Measurements from ENCODE around the gene HLF. TPM values are rescaled to one million over a fixed set of nuclear protein-coding genes. Genes with fewer than 3 reads are reported as not detected.

The HLF gene
- total and polyA plus RNA-seq, 2 experiments from 2014 or later, result 0.28 TPM; not detected in 1

DNA sequence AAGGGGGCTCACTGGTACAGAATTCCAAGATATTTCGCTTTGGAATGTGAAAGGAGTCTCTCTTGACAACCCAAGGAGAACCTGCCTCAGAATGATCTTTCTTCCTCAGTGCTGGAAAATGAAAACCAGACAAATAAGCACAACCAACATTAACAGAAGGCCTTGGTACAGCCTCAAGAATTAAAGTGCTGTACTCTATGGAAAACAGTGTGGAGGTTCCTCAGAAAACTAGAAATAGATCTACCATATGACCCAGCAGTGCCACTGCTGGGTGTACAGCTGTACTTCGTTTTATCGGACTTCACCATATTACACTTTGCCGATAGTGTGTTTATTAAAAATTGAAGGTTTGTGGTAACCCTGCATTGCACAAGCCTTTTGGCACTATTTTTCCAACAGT lies 25.2 kb downstream of the HLF start:
- H3K27ac ChIP-seq (ENCODE audit: low read depth), result no peak overlapping the region
- no peaks in the 10 kb centered on the region for H4K20me1 ChIP-seq (replicated peaks; ENCODE audit: insufficient read depth)
- no peak overlapping the region for H3K4me3 ChIP-seq
- Mint-ChIP-seq H3K4me3 (no peak overlapping the region), H3K27me3 (ENCODE audit: insufficient read depth, low read depth, poor library complexity) (peaks cover 2% of the 10 kb centered on the region), H3K9me3 (no peaks in the 10 kb centered on the region), H3K4me1 (no peaks in the 10 kb centered on the region), H3K36me3 (ENCODE audit: low read depth) (no peaks in the 10 kb centered on the region), H3K27ac (no peak overlapping the region)
- H2AFZ ChIP-seq, result no peak overlapping the region
- no peaks in the 10 kb centered on the region for H3K79me2 ChIP-seq (replicated peaks; ENCODE audit: insufficient read depth)
- H3K27me3 ChIP-seq (ENCODE audit: insufficient read depth), result no peaks in the 10 kb centered on the region
- no peak for ATAC-seq
- no peaks in the 10 kb centered on the region for H3K36me3 ChIP-seq (ENCODE audit: insufficient read depth)
- TF ChIP-seq, protein P1, sequence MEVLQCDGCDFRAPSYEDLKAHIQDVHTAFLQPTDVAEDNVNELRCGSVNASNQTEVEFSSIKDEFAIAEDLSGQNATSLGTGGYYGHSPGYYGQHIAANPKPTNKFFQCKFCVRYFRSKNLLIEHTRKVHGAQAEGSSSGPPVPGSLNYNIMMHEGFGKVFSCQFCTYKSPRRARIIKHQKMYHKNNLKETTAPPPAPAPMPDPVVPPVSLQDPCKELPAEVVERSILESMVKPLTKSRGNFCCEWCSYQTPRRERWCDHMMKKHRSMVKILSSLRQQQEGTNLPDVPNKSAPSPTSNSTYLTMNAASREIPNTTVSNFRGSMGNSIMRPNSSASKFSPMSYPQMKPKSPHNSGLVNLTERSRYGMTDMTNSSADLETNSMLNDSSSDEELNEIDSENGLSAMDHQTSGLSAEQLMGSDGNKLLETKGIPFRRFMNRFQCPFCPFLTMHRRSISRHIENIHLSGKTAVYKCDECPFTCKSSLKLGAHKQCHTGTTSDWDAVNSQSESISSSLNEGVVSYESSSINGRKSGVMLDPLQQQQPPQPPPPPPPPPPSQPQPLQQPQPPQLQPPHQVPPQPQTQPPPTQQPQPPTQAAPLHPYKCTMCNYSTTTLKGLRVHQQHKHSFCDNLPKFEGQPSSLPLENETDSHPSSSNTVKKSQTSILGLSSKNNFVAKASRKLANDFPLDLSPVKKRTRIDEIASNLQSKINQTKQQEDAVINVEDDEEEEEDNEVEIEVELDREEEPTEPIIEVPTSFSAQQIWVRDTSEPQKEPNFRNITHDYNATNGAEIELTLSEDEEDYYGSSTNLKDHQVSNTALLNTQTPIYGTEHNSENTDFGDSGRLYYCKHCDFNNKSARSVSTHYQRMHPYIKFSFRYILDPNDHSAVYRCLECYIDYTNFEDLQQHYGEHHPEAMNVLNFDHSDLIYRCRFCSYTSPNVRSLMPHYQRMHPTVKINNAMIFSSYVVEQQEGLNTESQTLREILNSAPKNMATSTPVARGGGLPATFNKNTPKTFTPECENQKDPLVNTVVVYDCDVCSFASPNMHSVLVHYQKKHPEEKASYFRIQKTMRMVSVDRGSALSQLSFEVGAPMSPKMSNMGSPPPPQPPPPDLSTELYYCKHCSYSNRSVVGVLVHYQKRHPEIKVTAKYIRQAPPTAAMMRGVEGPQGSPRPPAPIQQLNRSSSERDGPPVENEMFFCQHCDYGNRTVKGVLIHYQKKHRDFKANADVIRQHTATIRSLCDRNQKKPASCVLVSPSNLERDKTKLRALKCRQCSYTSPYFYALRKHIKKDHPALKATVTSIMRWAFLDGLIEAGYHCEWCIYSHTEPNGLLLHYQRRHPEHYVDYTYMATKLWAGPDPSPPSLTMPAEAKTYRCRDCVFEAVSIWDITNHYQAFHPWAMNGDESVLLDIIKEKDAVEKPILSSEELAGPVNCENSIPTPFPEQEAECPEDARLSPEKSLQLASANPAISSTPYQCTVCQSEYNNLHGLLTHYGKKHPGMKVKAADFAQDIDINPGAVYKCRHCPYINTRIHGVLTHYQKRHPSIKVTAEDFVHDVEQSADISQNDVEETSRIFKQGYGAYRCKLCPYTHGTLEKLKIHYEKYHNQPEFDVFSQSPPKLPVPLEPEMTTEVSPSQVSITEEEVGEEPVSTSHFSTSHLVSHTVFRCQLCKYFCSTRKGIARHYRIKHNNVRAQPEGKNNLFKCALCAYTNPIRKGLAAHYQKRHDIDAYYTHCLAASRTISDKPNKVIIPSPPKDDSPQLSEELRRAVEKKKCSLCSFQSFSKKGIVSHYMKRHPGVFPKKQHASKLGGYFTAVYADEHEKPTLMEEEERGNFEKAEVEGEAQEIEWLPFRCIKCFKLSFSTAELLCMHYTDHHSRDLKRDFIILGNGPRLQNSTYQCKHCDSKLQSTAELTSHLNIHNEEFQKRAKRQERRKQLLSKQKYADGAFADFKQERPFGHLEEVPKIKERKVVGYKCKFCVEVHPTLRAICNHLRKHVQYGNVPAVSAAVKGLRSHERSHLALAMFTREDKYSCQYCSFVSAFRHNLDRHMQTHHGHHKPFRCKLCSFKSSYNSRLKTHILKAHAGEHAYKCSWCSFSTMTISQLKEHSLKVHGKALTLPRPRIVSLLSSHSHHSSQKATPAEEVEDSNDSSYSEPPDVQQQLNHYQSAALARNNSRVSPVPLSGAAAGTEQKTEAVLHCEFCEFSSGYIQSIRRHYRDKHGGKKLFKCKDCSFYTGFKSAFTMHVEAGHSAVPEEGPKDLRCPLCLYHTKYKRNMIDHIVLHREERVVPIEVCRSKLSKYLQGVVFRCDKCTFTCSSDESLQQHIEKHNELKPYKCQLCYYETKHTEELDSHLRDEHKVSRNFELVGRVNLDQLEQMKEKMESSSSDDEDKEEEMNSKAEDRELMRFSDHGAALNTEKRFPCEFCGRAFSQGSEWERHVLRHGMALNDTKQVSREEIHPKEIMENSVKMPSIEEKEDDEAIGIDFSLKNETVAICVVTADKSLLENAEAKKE (CRISPR knock-in tag; IDR thresholded peaks at IDR 0.05), result no peak
- TF ChIP-seq POLR2AphosphoS5 (IDR thresholded peaks at IDR 0.05; ENCODE audit: low read depth) (no peak), ZNF114 (CRISPR knock-in tag; IDR thresholded peaks at IDR 0.05) (no peak), CREB1 (CRISPR knock-in tag; IDR thresholded peaks at IDR 0.05; ENCODE audit: low read depth) (no peak), ZNF331 (CRISPR knock-in tag; IDR thresholded peaks at IDR 0.05; ENCODE audit: low read depth) (no peak), NANOG (IDR thresholded peaks at IDR 0.05; ENCODE audit: borderline replicate concordance) (no peak), JUNB (IDR thresholded peaks at IDR 0.05; ENCODE audit: unreplicated experiment) (no peak), EZH2 (IDR thresholded peaks at IDR 0.05; ENCODE audit: low read depth, unreplicated experiment) (no peak), EZH2phosphoT487 (IDR thresholded peaks at IDR 0.05; ENCODE audit: unreplicated experiment) (no peak)
- TF ChIP-seq, protein P2, sequence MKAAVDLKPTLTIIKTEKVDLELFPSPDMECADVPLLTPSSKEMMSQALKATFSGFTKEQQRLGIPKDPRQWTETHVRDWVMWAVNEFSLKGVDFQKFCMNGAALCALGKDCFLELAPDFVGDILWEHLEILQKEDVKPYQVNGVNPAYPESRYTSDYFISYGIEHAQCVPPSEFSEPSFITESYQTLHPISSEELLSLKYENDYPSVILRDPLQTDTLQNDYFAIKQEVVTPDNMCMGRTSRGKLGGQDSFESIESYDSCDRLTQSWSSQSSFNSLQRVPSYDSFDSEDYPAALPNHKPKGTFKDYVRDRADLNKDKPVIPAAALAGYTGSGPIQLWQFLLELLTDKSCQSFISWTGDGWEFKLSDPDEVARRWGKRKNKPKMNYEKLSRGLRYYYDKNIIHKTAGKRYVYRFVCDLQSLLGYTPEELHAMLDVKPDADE (IDR thresholded peaks at IDR 0.05), result no peak
- TF ChIP-seq, protein P3, sequence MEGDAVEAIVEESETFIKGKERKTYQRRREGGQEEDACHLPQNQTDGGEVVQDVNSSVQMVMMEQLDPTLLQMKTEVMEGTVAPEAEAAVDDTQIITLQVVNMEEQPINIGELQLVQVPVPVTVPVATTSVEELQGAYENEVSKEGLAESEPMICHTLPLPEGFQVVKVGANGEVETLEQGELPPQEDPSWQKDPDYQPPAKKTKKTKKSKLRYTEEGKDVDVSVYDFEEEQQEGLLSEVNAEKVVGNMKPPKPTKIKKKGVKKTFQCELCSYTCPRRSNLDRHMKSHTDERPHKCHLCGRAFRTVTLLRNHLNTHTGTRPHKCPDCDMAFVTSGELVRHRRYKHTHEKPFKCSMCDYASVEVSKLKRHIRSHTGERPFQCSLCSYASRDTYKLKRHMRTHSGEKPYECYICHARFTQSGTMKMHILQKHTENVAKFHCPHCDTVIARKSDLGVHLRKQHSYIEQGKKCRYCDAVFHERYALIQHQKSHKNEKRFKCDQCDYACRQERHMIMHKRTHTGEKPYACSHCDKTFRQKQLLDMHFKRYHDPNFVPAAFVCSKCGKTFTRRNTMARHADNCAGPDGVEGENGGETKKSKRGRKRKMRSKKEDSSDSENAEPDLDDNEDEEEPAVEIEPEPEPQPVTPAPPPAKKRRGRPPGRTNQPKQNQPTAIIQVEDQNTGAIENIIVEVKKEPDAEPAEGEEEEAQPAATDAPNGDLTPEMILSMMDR (conservative IDR thresholded peaks at IDR 0.05; ENCODE audit: low read depth in 2 of 2), result no peak
- TF ChIP-seq, protein P4, sequence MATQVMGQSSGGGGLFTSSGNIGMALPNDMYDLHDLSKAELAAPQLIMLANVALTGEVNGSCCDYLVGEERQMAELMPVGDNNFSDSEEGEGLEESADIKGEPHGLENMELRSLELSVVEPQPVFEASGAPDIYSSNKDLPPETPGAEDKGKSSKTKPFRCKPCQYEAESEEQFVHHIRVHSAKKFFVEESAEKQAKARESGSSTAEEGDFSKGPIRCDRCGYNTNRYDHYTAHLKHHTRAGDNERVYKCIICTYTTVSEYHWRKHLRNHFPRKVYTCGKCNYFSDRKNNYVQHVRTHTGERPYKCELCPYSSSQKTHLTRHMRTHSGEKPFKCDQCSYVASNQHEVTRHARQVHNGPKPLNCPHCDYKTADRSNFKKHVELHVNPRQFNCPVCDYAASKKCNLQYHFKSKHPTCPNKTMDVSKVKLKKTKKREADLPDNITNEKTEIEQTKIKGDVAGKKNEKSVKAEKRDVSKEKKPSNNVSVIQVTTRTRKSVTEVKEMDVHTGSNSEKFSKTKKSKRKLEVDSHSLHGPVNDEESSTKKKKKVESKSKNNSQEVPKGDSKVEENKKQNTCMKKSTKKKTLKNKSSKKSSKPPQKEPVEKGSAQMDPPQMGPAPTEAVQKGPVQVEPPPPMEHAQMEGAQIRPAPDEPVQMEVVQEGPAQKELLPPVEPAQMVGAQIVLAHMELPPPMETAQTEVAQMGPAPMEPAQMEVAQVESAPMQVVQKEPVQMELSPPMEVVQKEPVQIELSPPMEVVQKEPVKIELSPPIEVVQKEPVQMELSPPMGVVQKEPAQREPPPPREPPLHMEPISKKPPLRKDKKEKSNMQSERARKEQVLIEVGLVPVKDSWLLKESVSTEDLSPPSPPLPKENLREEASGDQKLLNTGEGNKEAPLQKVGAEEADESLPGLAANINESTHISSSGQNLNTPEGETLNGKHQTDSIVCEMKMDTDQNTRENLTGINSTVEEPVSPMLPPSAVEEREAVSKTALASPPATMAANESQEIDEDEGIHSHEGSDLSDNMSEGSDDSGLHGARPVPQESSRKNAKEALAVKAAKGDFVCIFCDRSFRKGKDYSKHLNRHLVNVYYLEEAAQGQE (IDR thresholded peaks at IDR 0.05; ENCODE audit: unreplicated experiment), result no peak
- no peak overlapping the region for H3K4me2 ChIP-seq
- H3F3A ChIP-seq (replicated peaks; ENCODE audit: low read depth), result no peaks in the 10 kb centered on the region
- peaks cover 5% of the 10 kb centered on the region; the same call in 1 of the 2 replicates for H3K9me2 ChIP-seq (ENCODE audit: insufficient read depth)
- H3K4me1 ChIP-seq (ENCODE audit: insufficient read depth), result no peaks in the 10 kb centered on the region
- no peak for DNase-seq (ENCODE audit: low spot score)

All from GM23338 (cell line).